Heart left ventricle (tissue), 16 donors: ENCODE measurements around the gene ANKRD16. TPM values are rescaled to one million over a fixed set of nuclear protein-coding genes. Genes with fewer than 3 reads are reported as not detected.
"Not testable (repeated sequence)": the region's sequence is repeated elsewhere in the genome, so short reads cannot be mapped to it uniquely, and the experiment has no call there.

Experiments
- ATAC-seq, 4 donors: fragments of 200-7000 bp; cut with Tn5 transposase; one replicate each; pipeline ENCODE4 v1.9.1; 2020 to 2022; ENCODE audit warnings: moderate library complexity in 4 of 4, mild to moderate bottlenecking in 3 of 4, moderate number of reproducible peaks in 1 of 4
- DNase-seq, 5 donors: peaks; one replicate each; pipeline ENCODE4 v3.0.0-alpha.2; 2020
- H3K27ac ChIP-seq, 12 donors: fragments of 200-600 bp; sonication (generic) in 4 of 12; one replicate each; pipeline versions ENCODE4 v1.5.0 to v1.8.0; 2016 to 2022; ENCODE audit warnings: mild to moderate bottlenecking in 2 of 12
- H3K27me3 ChIP-seq, 9 donors: fragments of 200-600 bp; sonication (generic) in 2 of 9; one replicate each; pipeline versions ENCODE4 v1.5.1 to v1.8.0; 2016 to 2022; ENCODE audit warnings: mild to moderate bottlenecking in 3 of 9
- H3K36me3 ChIP-seq, 9 donors: fragments of 200-600 bp; sonication (generic) in 2 of 9; one replicate each; pipeline versions ENCODE4 v1.5.0 to v1.8.0; 2018 to 2022; ENCODE audit warnings: mild to moderate bottlenecking in 2 of 9
- H3K4me1 ChIP-seq, 12 donors: fragments of 200-600 bp; sonication (generic) in 4 of 12; one replicate each; pipeline versions ENCODE4 v1.5.0 to v1.8.0; 2016 to 2022; ENCODE audit warnings: mild to moderate bottlenecking in 3 of 12
- H3K4me3 ChIP-seq, 12 donors: fragments of 200-600 bp; sonication (generic) in 4 of 12; one replicate each; pipeline versions ENCODE4 v1.5.0 to v1.8.0; 2017 to 2022; ENCODE audit warnings: mild to moderate bottlenecking in 9 of 12, moderate library complexity in 4 of 12
- H3K9me3 ChIP-seq, 12 donors: fragments of 200-600 bp; sonication (generic) in 4 of 12; one replicate each; pipeline versions ENCODE4 v1.5.0 to v1.8.0; 2016 to 2022; ENCODE audit warnings: mild to moderate bottlenecking in 1 of 12
- CTCF ChIP-seq, 12 donors: fragments of 200-600 bp; sonication (generic) in 4 of 12; IDR thresholded peaks; one replicate each; pipeline versions ENCODE4 v1.5.0 to v1.8.0; 2018 to 2022; ENCODE audit warnings: antibody characterized with exemption in 12 of 12, mild to moderate bottlenecking in 5 of 12
- POLR2A ChIP-seq, 2 donors: fragments of 450-650 bp; IDR thresholded peaks; one replicate each; pipeline ENCODE4 v1.6.1; 2017; ENCODE audit warnings: antibody characterized with exemption in 2 of 2, mild to moderate bottlenecking in 2 of 2, moderate library complexity in 2 of 2
- WGBS, 4 donors: extraction: QIAGEN DNeasy Blood & Tissue Kit in 2 of 4; methylation state at CpG; one replicate each; pipeline versions ENCODE4 v1.1.5 to v1.1.7; 2013 to 2018; 5-methylcytosine and 5-hydroxymethylcytosine counted together
- intact Hi-C, 10 donors: fragments of 100-400 bp; cut with DNase I; formaldehyde crosslinking; loops; one replicate each; pipeline versions ENCODE4 v1.11.1 to v1.14.2; 2022
- polyA plus RNA-seq, 2 donors: library from polyadenylated mRNA; stranded (reverse); fragments of 200-250 nt; gene quantifications; one replicate each; pipeline ENCODE4 v1.2.3, GENCODE V29; 2013
- total RNA-seq, 9 donors: library from RNA; depleted of rRNA in 2 of 9; stranded (reverse); fragments of >200 nt in 2 of 9; fragmentation: NEBNext Ultra II Directional in 3 of 9; extraction: Animal tissue kit (Norgen Biotek cat#: 25700) in 3 of 9; gene quantifications; one replicate each; pipeline versions ENCODE4 v1.1.0 to v1.2.4, GENCODE V29; 2016 to 2023
- donor health status: ischemic (EF 13 %, LVEDD 7.1; RV severe dilation, severe dysfunction).
- donor health status: healthy with polysubstance abuse.
- donor health status: DM: no; HTN: yes; CAD: no.
- donor health status: DM: no; HTN: no; CAD: no.
- donor health status: ischemic (EF 25% LVEDD 6.9; RV normal size, moderate dysfunction).
- donor health status: ischemic (EF 25% LVEDD 5.7; RV mildly dilated, moderate dysfunction).
- donor health status: healthy.
- donor health status: DM: yes; HTN: yes; CAD: no.
- donor health status: ischemic (EF 35%, LVEDD 5.7; RV mildly dilated, moderate dysfunction).
- donor health status: nonischemic (EF 11% LVEDD 7.7; RV severe dilation, severe dysfunction).
- donor health status: DM: yes; HTN: yes; CAD: no.
- donor health status: PGD.
- donor health status: ischemic (EF 29% LVEDD 5.4; RV normal size, mild dysfunction).
- donor health status: nonischemic (EF 23%, LVEDD 6.1; RV moderate dilation, normal function).

The ANKRD16 gene
- total and polyA plus RNA-seq, 11 donors = 1.7 to 5.0 (median 2.7) TPM

- Histone ChIP-seq H3K27me3 (no peaks in the 10 kb centered on the region), H3K36me3 (peaks cover 0 to 58% (median 41%) of the 10 kb centered on the region in 9 donors)
- ATAC-seq = no peak
These were observed 2.7 kb downstream of the ANKRD16 start for GRCh38 chr10:5887029-5887428.

GRCh38 chr10:5885619-5886018 is 4.1 kb downstream of the ANKRD16 start:
- H3K36me3 ChIP-seq = peaks cover 0 to 72% (median 45%) of the 10 kb centered on the region in 9 donors
- WGBS, 4 donors = 91 to 95% (median 94%) methylated on average over 5 of the region's 5 CpGs
- peaks cover 0 to 26% (median 14%) of the 10 kb centered on the region in 12 donors for H3K4me1 ChIP-seq
- TF ChIP-seq POLR2A (IDR thresholded peaks at IDR 0.05) = no peak
- TF ChIP-seq CTCF (IDR thresholded peaks at IDR 0.05) = no peak
- DNase-seq = no peak
- no peaks in the 10 kb centered on the region for H3K27me3 ChIP-seq
- no peak overlapping the region for H3K27ac ChIP-seq
- H3K4me3 ChIP-seq = no peak overlapping the region
- no peaks in the 10 kb centered on the region for H3K9me3 ChIP-seq
- intact Hi-C loops = loop anchor here in 2 of 10 donors (5.0 kb wide), 2 partner anchors 73 to 202 kb away; partner anchors contain the start of genes GDI2 (in 1 of the 2) and RBM17 (in 1 of the 2)
- no peak for ATAC-seq

More at GRCh38 chr10:5887029-5887428, 2.7 kb downstream of the ANKRD16 start:
- TF ChIP-seq POLR2A (IDR thresholded peaks at IDR 0.05) = no peak
- TF ChIP-seq CTCF (IDR thresholded peaks at IDR 0.05) = no peak
- no peak for DNase-seq
- Histone ChIP-seq H3K4me1 (peaks cover 0 to 40% (median 28%) of the 10 kb centered on the region in 12 donors), H3K9me3 (no peaks in the 10 kb centered on the region), H3K27ac (no peak overlapping the region), H3K4me3 (no peak overlapping the region)
- WGBS, 4 donors = 57 to 70% (median 68%) methylated on average over 1 of the region's 1 CpG
- intact Hi-C loops = loop anchor here in 2 of 10 donors (5.0 kb wide), 2 partner anchors 75 to 200 kb away; partner anchors contain the start of genes GDI2 (in 1 of the 2) and RBM17 (in 1 of the 2)

- ATAC-seq (no peak), DNase-seq (no peak)
- no peak overlapping the region for H3K4me3 ChIP-seq
- H3K4me1 ChIP-seq = peaks cover 0 to 11% (median 4%) of the 10 kb centered on the region in 12 donors
- no peaks in the 10 kb centered on the region for H3K9me3 ChIP-seq
- intact Hi-C loops = no loop called here
- WGBS, 4 donors = 85 to 93% (median 92%) methylated on average over 7 to 8 of the region's 8 CpGs
- no peaks in the 10 kb centered on the region for H3K27me3 ChIP-seq
- peaks cover 0 to 97% (median 69%) of the 10 kb centered on the region in 9 donors for H3K36me3 ChIP-seq
- TF ChIP-seq POLR2A (IDR thresholded peaks at IDR 0.05) = no peak
- TF ChIP-seq CTCF (IDR thresholded peaks at IDR 0.05) = no peak
- no peak overlapping the region for H3K27ac ChIP-seq
These were observed 6.7 kb downstream of the ANKRD16 start for GRCh38 chr10:5882961-5883360.

GRCh38 chr10:5877041-5877440 is 12.7 kb downstream of the ANKRD16 start:
- not testable (repeated sequence) for ATAC-seq, H3K4me1 ChIP-seq, H3K9me3 ChIP-seq, H3K27me3 ChIP-seq, DNase-seq, H3K27ac ChIP-seq, H3K4me3 ChIP-seq
- intact Hi-C loops = loop anchor here in 5 of 10 donors (10.0 kb wide), 4 partner anchors 62 to 432 kb away; partner anchors contain the start of genes GDI2 (in 2 of the 5) and TASOR2 (in 2 of the 5)
- 88 to 95% (median 91%) methylated on average over 7 of the region's 7 CpGs for WGBS, 4 donors
- H3K36me3 ChIP-seq = peaks cover 4 to 74% (median 53%) of the 10 kb centered on the region in 9 donors
